Activated gamma-delta T cell (primary cell): Measurements from ENCODE around the gene CDCA8.
"Not testable (repeated sequence)": the region's sequence is repeated elsewhere in the genome, so short reads cannot be mapped to it uniquely, and the experiment has no call there.

ENCODE experiments used
- DNase-seq: peaks from one replicate; lab custom pipeline; 2025; lab: John Stamatoyannopoulos, UW

Gene CDCA8

GRCh38 chr1:37673920-37674319 lies 18.4 kb upstream of the CDCA8 start:
- no peak for DNase-seq

DNA sequence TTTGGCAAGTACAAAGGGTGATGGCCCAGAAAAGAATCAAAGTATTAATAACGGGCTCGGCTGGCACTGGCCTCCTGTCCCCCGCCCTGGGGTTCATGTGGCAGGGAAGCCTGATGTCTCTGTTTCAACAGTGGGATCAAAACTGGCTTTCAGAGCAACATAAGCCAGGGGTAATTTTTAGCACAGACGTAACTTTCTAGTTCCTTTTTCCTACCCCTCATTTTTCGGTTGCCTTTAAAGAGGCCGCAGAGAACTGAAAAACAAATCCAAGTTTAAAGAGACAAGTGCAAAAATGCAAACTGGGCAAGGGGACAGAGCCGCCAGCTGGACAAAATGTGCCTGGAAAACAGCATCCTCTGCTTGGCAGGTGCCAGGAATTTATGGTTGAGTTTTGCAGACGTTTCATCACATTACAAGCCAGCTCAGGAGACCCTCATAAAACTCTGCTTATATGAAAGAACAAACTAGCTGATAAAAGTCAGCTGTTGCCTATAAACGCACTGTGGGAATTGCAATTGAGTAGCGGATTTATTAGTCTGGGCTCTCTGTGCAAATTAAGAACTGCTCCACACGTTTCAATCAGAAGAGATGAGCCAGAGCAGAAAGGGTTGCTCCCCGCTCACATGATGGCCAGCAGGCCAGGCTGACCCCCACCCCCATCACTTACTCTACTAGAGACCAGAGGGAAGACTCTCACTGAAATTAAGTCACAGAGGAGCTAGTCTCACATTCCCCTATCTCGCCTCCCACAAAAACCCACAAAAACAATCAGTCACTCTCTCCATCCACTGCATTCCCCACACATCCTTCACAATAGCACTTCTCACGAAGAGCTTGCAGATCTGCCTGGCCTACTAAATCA lies 15.8 kb upstream of the CDCA8 start:
- DNase-seq = no peak

DNA sequence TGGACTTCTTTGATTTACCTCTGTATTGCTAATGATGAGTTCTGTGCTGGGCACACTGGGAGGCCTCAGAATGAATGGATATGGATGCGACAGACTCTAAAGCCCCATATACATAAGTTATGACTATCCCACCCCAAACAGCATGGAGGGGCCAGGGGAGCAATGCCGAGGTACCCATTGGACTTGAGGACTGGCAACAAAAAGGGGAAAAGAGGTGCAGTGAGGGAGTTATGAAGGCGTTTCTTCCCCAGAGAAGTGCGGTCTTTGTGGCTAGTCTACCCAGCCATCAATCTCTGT lies 15.2 kb upstream of the CDCA8 start:
- DNase-seq = no peak

DNA sequence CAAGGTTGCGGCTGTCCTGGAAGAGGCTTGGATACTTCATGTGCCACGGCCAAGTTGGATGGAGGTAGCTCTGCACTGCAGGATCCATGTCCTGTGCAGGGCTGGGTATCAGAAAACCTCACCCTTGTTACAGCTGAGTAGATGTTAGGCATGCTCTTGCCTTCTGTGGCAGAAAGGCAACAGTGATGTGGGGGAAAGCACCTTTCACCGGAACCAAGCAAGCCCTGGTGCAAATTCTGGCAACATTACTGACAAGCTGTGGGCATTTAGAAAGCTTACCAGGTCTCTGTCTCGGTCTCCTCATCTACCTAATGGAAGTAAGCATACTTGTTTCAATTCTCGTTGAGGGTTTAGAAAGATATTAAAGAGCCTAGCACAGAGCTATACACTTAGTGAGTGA lies 14.5 kb upstream of the CDCA8 start:
- no peak for DNase-seq

GRCh38 chr1:37680933-37681332 lies 11.4 kb upstream of the CDCA8 start:
- no peak for DNase-seq

- DNase-seq = no peak
Observed at GRCh38 chr1:37682334-37682987, 9.9 kb upstream of the CDCA8 start.

GRCh38 chr1:37684182-37684581 lies 8.1 kb upstream of the CDCA8 start:
- DNase-seq = not testable (repeated sequence)

DNA sequence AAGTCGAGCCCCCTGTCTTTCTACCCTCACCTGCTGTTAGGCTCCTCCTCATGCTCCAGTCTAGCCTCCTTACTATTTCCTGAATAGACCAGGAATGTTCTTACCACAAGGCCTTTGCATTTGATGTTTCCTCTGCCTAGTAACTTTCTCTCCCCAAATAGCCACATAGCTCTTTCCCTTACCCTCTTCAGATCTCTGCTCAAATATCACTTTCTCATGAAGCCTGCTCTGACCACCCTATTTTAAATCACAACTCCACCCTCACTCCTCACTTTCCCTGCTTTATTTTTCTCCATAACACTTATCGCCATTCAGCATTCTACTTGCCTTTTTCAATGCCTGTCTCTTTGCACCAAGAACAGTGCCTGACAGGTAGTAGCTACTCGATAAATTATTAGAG lies 6.6 kb upstream of the CDCA8 start:
- no peak for DNase-seq

- not testable (repeated sequence) for DNase-seq
Observed at GRCh38 chr1:37687764-37688163, 4.6 kb upstream of the CDCA8 start.

GRCh38 chr1:37688926-37689325 lies 3.4 kb upstream of the CDCA8 start:
- no peak for DNase-seq

- DNase-seq = no peak
Observed at GRCh38 chr1:37691497-37692077, 729 bp upstream of the CDCA8 start.

DNA sequence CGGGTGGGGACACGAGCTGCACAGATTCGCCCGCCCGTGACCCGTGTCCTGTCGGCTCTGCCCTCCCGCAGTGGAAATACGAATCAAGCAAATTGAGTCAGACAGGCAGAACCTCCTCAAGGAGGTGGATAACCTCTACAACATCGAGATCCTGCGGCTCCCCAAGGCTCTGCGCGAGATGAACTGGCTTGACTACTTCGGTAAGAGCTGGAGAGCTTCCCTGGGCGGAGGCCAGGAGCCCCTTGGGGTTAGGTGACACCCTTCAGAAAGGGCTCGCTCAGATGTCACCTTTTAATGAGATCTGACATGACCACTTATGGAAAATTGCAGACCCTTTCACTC lies 489 bp downstream of the CDCA8 start:
- DNase-seq = no peak

- no peak for DNase-seq
Observed at GRCh38 chr1:37697090-37697489, 4.8 kb downstream of the CDCA8 start.

DNA sequence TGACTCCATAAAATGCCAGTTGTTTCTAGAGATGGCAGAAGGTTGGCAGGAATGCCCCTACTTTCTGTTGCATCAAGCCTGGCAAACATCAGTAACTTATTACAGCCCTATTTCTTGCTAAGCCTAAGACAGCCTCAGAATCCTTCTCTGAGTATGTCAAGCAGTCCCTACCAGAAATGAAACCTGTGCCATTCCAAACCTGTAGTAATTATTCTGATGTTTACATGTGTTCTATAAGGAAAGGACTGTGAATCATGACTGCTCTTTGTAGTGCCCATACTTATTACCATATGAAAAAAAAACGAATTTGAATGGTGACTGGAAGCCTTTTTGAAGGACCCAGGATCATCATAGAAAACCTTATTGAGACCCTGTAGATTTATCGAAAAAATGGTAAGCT lies 5.4 kb downstream of the CDCA8 start:
- no peak for DNase-seq

DNA sequence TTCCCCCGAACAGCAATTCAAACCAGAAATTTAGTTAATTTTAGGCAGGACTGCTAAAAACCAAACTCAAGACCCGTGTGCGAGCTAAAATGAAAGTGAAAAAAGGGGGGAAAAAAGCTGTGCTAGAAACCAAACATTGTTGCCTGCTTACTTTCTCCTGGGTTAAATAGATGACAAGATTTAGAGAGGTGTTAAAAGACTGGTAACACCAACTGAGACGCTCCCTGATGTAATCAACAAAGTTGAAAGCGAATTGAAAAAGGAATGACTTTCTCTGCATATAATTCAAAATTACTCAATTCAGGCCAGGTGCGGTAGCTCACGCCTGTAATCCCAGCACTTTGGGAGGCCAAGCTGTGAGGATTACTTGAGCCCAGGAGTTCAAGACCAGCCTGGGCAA lies 6.8 kb downstream of the CDCA8 start:
- no peak for DNase-seq

GRCh38 chr1:37701051-37701450 lies 8.7 kb downstream of the CDCA8 start:
- no peak for DNase-seq

GRCh38 chr1:37703061-37703460 lies 10.7 kb downstream of the CDCA8 start:
- no peak for DNase-seq

DNA sequence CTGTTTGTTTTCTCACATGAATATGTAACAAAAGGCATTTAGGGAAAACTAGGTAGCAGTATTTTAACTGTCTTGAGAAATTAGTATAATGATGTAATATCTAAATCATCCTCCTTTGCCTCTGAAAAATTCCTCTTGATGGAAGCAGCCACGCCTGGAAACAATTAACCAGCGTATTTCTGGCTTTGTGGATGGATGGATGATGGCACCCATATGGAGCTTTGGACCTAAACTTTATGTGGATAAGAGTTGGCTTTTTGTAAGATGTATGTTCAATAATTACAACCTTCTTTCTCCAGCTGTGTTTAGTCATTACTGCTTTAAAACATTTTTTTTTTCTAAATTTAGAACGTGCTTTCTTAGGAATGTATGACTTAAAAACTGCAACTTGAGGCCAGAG lies 12.7 kb downstream of the CDCA8 start:
- no peak for DNase-seq

DNA sequence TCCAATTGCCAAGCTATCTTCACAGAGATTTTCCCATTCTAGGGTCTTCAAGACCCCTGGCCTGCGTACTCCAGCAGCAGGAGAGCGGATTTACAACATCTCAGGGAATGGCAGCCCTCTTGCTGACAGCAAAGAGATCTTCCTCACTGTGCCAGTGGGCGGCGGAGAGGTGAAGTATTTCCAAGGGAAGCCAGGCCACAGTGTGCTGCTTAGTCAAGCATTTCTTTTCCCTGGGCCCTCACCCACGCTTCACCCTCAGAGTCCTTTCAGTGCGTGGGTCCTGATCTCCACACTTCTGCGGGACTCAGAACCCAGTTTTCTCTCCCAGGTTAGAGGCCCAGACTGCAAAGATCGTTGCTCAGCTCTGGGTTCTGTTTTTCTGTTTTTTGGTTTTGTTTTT lies 13.1 kb downstream of the CDCA8 start:
- no peak for DNase-seq

DNA sequence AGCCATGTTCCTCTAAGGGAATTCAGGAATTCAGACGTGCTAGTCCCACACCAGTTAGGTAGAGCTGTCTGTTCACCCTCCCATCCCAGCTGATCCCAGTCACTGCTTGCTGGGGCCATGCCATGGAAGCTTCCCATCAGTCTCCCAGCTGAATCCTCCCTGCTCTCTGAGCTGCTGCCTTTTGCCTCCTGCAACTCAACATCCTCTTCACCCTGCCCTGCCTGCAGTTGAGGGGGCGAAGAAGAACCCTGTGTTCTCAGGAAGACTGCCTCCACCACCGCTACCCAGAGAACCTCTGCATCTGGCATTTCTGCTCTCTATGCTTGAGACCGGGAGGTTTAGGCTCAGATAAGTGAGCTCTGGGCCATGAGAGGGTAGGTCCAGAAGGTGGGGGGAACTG lies 16.2 kb downstream of the CDCA8 start:
- no peak for DNase-seq

GRCh38 chr1:37714226-37714625 lies 21.9 kb downstream of the CDCA8 start:
- DNase-seq = no peak

GRCh38 chr1:37714689-37715088 lies 22.4 kb downstream of the CDCA8 start:
- no peak for DNase-seq

DNA sequence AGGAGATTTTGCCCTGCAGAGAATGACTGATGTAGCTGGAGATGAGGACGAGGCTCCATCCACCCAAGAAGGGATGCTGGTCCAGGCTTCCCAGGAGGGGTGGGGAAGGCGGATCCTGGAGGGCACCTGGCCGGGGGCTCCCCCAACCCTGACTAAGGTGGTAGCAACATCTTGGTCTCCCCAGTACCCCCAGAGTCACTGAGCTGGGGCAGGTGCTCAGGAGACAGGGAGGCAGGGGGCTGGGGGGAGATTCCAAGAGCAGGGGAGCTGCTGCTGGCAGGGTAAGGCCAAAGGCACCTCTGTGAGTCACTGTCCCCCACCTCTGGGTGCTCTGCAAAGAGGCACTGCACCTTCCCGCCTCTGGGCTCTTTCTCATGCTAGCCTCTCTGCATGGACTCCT lies 24.0 kb downstream of the CDCA8 start:
- no peak for DNase-seq

- DNase-seq = no peak
Observed at GRCh38 chr1:37717631-37718030, 25.3 kb downstream of the CDCA8 start.
